Stomach (tissue), 4 donors: Measurements from ENCODE around the gene ZFHX3.

Experiments used
- CTCF ChIP-seq, 7 experiments: fragments of 450-650 bp in 4 of 7; fragments of 200-600 bp in 3 of 7; sonication (generic) in 3 of 7; IDR thresholded peaks; one replicate each; pipeline ENCODE4 v1.5.1; 2016 to 2019; ENCODE audit warnings: antibody characterized with exemption in 7 of 7, control low read depth in 2 of 7, mild to moderate bottlenecking in 1 of 7
- EP300 ChIP-seq: sonication (generic); formaldehyde crosslinking; IDR thresholded peaks from one replicate; pipeline ENCODE4 v1.6.1; 2017; ENCODE audit warnings: antibody characterized with exemption
- POLR2A ChIP-seq, 4 donors: fragments of 450-650 bp; IDR thresholded peaks; one replicate each; pipeline ENCODE4 v1.6.1; 2016; ENCODE audit warnings: antibody characterized with exemption in 4 of 4, control low read depth in 2 of 4, mild to moderate bottlenecking in 1 of 4, moderate library complexity in 1 of 4

GRCh38 chr16:72769876-72770275, 278.1 kb downstream of the ZFHX3 start:
- TF ChIP-seq CTCF (IDR thresholded peaks at IDR 0.05), result no peak
- TF ChIP-seq POLR2A (IDR thresholded peaks at IDR 0.05), result no peak
- TF ChIP-seq EP300, result no peak
